Measurements from ENCODE around the gene RBBP8NL. TPM values are rescaled to one million over a fixed set of nuclear protein-coding genes. Genes with fewer than 3 reads are reported as not detected.

The RBBP8NL gene
- total and polyA plus RNA-seq, 4 donors = not detected

DNA sequence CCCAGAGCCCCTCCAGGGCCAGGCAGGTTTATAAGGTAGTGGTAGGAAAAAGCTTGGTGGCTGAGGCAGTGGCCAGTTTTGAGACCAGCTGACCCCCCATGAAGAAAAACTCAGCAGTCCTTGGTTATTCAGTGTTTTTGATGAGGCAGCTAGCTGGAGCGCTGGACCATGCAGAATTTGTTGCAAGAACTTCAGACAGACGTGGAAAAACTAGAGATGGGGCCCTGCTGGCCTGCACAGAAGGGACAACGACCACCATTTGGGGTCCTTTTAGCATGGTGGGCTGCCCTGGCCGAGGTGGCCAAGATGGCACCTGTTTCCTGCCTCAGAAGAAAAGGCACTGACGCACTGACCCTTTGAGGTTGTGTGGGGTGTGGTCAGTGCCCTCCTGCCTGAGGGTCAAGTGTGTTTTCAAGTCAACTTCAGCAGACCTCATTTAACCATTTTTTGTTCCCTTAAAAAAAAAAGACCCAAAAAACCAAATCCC is 37.7 kb downstream of the RBBP8NL start:
- WGBS (ENCODE audit: insufficient coverage) = 78% methylated on average over 3 of the region's 5 CpGs
- Histone ChIP-seq H3K27me3 (ENCODE audit: control insufficient read depth, insufficient read depth, low read length) (no peaks in the 10 kb centered on the region), H3K9me3 (ENCODE audit: control insufficient read depth, insufficient read depth, low read length) (no peaks in the 10 kb centered on the region), H3K4me3 (ENCODE audit: low read depth, low read length) (no peak overlapping the region), H3K4me1 (ENCODE audit: control insufficient read depth, insufficient read depth, low read length) (peaks cover 29% of the 10 kb centered on the region), H3K36me3 (ENCODE audit: control insufficient read depth, insufficient read depth, low read length) (peaks cover 77% of the 10 kb centered on the region), H3K27ac (ENCODE audit: low read depth, low read length) (no peak overlapping the region)
- DNase-seq (ENCODE audit: low read depth in 4 of 6, low spot score in 6 of 6) = no peak

- Histone ChIP-seq H3K9me3 (ENCODE audit: control insufficient read depth, insufficient read depth, low read length) (no peaks in the 10 kb centered on the region), H3K4me1 (ENCODE audit: control insufficient read depth, insufficient read depth, low read length) (peaks cover 29% of the 10 kb centered on the region), H3K27ac (ENCODE audit: low read depth, low read length) (no peak overlapping the region), H3K36me3 (ENCODE audit: control insufficient read depth, insufficient read depth, low read length) (peaks cover 72% of the 10 kb centered on the region), H3K27me3 (ENCODE audit: control insufficient read depth, insufficient read depth, low read length) (no peaks in the 10 kb centered on the region), H3K4me3 (ENCODE audit: low read depth, low read length) (no peak overlapping the region)
- DNase-seq (ENCODE audit: low read depth in 4 of 6, low spot score in 6 of 6) = peak in 1 of 6 donors; percentile 7
- WGBS (ENCODE audit: insufficient coverage) = 87% methylated on average over 10 of the region's 11 CpGs
Observed at GRCh38 chr20:62388839-62389600, 38.3 kb downstream of the RBBP8NL start.

- Histone ChIP-seq H3K36me3 (ENCODE audit: control insufficient read depth, insufficient read depth, low read length) (peaks cover 63% of the 10 kb centered on the region), H3K27ac (ENCODE audit: low read depth, low read length) (no peak overlapping the region)
- WGBS (ENCODE audit: insufficient coverage) = 75% methylated on average over 12 of the region's 20 CpGs
Observed at GRCh38 chr20:62387933-62388635, 39.3 kb downstream of the RBBP8NL start.

GRCh38 chr20:62387219-62387913 is 40.0 kb downstream of the RBBP8NL start:
- peak overlapping the region; percentile 85 for H3K4me3 ChIP-seq (ENCODE audit: low read depth, low read length)
- DNase-seq (ENCODE audit: low read depth in 4 of 6, low spot score in 6 of 6) = no peak
- no peak overlapping the region for H3K27ac ChIP-seq (ENCODE audit: low read depth, low read length)
- no peaks in the 10 kb centered on the region for H3K27me3 ChIP-seq (ENCODE audit: control insufficient read depth, insufficient read depth, low read length)
- WGBS (ENCODE audit: insufficient coverage) = 3% methylated on average over 47 of the region's 47 CpGs
- peaks cover 59% of the 10 kb centered on the region for H3K36me3 ChIP-seq (ENCODE audit: control insufficient read depth, insufficient read depth, low read length)
- H3K9me3 ChIP-seq (ENCODE audit: control insufficient read depth, insufficient read depth, low read length) = no peaks in the 10 kb centered on the region
- peaks cover 33% of the 10 kb centered on the region for H3K4me1 ChIP-seq (ENCODE audit: control insufficient read depth, insufficient read depth, low read length)

More at GRCh38 chr20:62387933-62388635, 39.3 kb downstream of the RBBP8NL start:
- Histone ChIP-seq H3K4me1 (ENCODE audit: control insufficient read depth, insufficient read depth, low read length) (peaks cover 29% of the 10 kb centered on the region), H3K27me3 (ENCODE audit: control insufficient read depth, insufficient read depth, low read length) (no peaks in the 10 kb centered on the region), H3K4me3 (ENCODE audit: low read depth, low read length) (peak overlapping the region; percentile 85), H3K9me3 (ENCODE audit: control insufficient read depth, insufficient read depth, low read length) (no peaks in the 10 kb centered on the region)
- no peak for DNase-seq (ENCODE audit: low read depth in 4 of 6, low spot score in 6 of 6)

DNA sequence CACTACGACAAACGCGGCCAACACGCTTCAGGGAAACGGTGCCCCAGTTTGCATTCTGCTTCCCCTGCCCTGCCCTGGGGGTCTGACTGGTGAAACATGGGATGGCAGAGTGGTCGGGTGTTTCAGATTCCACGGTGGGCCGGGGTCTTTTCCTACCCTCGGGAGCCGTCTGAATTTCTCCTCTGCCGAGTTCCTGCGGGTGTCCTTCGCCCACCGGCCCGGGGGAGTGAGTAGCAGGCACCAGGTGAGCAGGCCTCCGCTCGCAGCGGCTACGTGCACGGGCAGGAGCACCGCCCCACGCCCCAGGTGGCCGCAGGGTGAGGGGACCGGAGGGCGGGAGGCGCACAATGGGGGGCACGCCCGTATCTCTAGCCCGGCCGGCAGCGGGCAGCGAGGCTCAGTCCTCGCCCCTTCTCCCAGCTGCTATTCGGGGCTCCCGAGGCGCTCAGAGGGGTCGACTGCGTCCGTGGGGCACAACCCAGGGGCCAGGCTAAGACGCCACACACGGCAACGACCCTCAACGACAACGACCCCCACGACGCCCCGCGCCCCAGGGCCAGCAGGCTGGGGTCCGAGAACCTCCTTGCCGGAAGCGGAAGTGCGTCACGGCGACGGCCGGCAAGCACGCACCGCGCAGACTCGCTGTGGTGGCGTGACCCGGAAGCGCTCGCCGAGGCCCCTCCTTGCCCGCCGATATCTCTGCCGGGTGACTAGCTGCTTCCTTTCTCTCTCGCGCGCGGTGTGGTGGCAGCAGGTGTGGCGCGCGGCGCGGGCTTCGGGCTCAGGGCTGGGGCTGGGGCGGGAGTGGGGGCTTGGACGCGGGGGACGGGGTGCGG is 40.7 kb downstream of the RBBP8NL start, which contains the start of gene RPS21:
TSS of gene RPS21 (plus strand) at position 721 of the 836 bp plus-strand sequence. CDS start 236 bp downstream, outside the sequence.
- peak within 1 kb of the TSS; percentile 57 for H3K27ac ChIP-seq (ENCODE audit: low read depth, low read length)
- peaks cover 34% of the 10 kb centered on the region for H3K4me1 ChIP-seq (ENCODE audit: control insufficient read depth, insufficient read depth, low read length)
- no peaks in the 10 kb centered on the region for H3K9me3 ChIP-seq (ENCODE audit: control insufficient read depth, insufficient read depth, low read length)
- WGBS (ENCODE audit: insufficient coverage) = under 1% methylated on average over 79 of the region's 83 CpGs
- H3K36me3 ChIP-seq (ENCODE audit: control insufficient read depth, insufficient read depth, low read length) = peaks cover 59% of the 10 kb centered on the region
- DNase-seq (ENCODE audit: low read depth in 4 of 6, low spot score in 6 of 6) = peak; percentile 81 to 98 (median 86)
- H3K4me3 ChIP-seq (ENCODE audit: low read depth, low read length) = peak within 1 kb of the TSS; percentile 85
- no peaks in the 10 kb centered on the region for H3K27me3 ChIP-seq (ENCODE audit: control insufficient read depth, insufficient read depth, low read length)

DNA sequence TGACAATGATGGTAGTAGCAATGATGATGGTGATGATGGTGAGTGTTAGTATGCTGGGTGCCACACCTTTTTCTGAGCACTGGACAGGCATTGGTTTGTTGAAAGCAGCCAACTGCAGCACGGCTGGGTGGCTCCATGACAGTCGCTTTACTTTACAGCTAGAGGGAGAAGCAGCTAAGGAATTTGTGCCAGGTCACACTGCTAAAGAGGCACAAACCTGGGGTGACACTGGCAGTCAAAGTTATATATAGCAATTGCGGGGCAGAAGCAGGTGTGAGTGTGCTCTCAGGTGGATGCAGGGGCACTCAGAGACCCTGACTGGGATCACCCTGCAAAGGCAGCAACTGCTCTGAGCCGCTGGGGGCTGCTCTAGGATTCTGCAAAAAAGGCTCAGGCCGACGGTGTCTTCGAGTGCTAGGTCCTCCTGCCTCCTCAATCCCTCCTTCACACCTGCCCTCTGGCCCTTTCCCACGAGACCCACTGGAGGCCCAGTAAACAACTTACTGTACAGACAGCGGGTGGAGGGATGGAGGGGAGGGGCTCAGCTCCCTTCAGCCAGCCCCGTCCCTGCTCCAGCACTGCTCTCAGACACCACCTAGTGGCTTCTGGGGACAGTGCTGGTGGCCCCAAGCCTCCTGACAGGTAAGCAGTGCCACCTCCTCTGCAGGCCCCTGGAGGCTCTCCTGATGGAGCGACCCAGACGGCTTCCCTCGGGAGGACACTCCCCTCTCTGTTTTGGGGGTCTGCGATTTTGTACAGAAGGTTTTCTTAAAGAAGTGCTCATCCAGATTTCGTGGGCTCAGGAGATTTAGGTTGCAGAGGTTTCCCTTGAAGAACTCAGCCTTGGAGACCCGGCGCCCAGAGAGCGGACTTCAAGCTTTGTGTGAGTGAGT is 44.8 kb downstream of the RBBP8NL start:
- 62% methylated on average over 9 of the region's 18 CpGs for WGBS (ENCODE audit: insufficient coverage)
- H3K27ac ChIP-seq (ENCODE audit: low read depth, low read length) = no peak overlapping the region

GRCh38 chr20:62381842-62382241 is 45.5 kb downstream of the RBBP8NL start:
- Histone ChIP-seq H3K36me3 (ENCODE audit: control insufficient read depth, insufficient read depth, low read length) (peaks cover 30% of the 10 kb centered on the region), H3K4me1 (ENCODE audit: control insufficient read depth, insufficient read depth, low read length) (peaks cover 52% of the 10 kb centered on the region), H3K9me3 (ENCODE audit: control insufficient read depth, insufficient read depth, low read length) (no peaks in the 10 kb centered on the region), H3K4me3 (ENCODE audit: low read depth, low read length) (no peak overlapping the region), H3K27me3 (ENCODE audit: control insufficient read depth, insufficient read depth, low read length) (no peaks in the 10 kb centered on the region), H3K27ac (ENCODE audit: low read depth, low read length) (no peak overlapping the region)
- no peak for DNase-seq (ENCODE audit: low read depth in 4 of 6, low spot score in 6 of 6)
- 86% methylated on average over 6 of the region's 6 CpGs for WGBS (ENCODE audit: insufficient coverage)

More for the DNA sequence above, 44.8 kb downstream of the RBBP8NL start:
- H3K4me3 ChIP-seq (ENCODE audit: low read depth, low read length) = no peak overlapping the region
- peak in 2 of 6 donors; percentile 84 to 85 for DNase-seq (ENCODE audit: low read depth in 4 of 6, low spot score in 6 of 6)
- H3K4me1 ChIP-seq (ENCODE audit: control insufficient read depth, insufficient read depth, low read length) = peaks cover 48% of the 10 kb centered on the region
- H3K27me3 ChIP-seq (ENCODE audit: control insufficient read depth, insufficient read depth, low read length) = no peaks in the 10 kb centered on the region
- no peaks in the 10 kb centered on the region for H3K9me3 ChIP-seq (ENCODE audit: control insufficient read depth, insufficient read depth, low read length)
- H3K36me3 ChIP-seq (ENCODE audit: control insufficient read depth, insufficient read depth, low read length) = peaks cover 32% of the 10 kb centered on the region

GRCh38 chr20:62381202-62381797 is 46.0 kb downstream of the RBBP8NL start:
- H3K9me3 ChIP-seq (ENCODE audit: control insufficient read depth, insufficient read depth, low read length) = no peaks in the 10 kb centered on the region
- peaks cover 56% of the 10 kb centered on the region for H3K4me1 ChIP-seq (ENCODE audit: control insufficient read depth, insufficient read depth, low read length)
- peaks cover 35% of the 10 kb centered on the region for H3K36me3 ChIP-seq (ENCODE audit: control insufficient read depth, insufficient read depth, low read length)
- WGBS (ENCODE audit: insufficient coverage) = 91% methylated on average over 12 of the region's 16 CpGs
- no peak overlapping the region for H3K4me3 ChIP-seq (ENCODE audit: low read depth, low read length)
- no peak overlapping the region for H3K27ac ChIP-seq (ENCODE audit: low read depth, low read length)
- no peaks in the 10 kb centered on the region for H3K27me3 ChIP-seq (ENCODE audit: control insufficient read depth, insufficient read depth, low read length)
- DNase-seq (ENCODE audit: low read depth in 4 of 6, low spot score in 6 of 6) = no peak
